GM20000 (cell line): Measurements from ENCODE around the gene LIN54.

Source experiments
- DNase-seq: peaks from one replicate; pipeline ENCODE4 v3.0.0; 2012; ENCODE audit warnings: low spot score
- TF ChIP-seq, protein P1 (sequence below): IDR thresholded peaks from 2 replicates; pipeline ENCODE4 v1.5.1; 2012; ENCODE audit warnings: mild to moderate bottlenecking, control low read depth; ENCODE audit errors: extremely low read depth, missing control alignments

Gene LIN54

DNA sequence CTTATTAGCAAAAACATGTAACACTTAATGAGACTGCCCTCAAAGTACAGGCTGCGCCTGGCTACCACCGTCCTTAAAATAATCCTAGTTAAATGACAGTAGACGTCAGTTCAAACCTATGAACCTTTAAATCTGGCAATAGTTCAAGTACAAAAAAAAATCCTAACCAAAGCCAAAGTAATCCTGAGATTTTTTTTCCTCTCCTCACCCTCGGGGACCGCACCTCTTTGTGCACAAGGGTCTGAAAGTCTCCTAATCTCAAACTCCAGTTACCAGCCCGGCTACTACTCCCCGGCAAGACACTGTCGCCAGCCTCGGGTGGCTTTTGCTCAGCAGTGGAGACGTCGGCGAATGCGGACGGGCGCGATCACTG lies 120.1 kb downstream of the LIN54 start:
- no peak for DNase-seq
- TF ChIP-seq, protein P1, sequence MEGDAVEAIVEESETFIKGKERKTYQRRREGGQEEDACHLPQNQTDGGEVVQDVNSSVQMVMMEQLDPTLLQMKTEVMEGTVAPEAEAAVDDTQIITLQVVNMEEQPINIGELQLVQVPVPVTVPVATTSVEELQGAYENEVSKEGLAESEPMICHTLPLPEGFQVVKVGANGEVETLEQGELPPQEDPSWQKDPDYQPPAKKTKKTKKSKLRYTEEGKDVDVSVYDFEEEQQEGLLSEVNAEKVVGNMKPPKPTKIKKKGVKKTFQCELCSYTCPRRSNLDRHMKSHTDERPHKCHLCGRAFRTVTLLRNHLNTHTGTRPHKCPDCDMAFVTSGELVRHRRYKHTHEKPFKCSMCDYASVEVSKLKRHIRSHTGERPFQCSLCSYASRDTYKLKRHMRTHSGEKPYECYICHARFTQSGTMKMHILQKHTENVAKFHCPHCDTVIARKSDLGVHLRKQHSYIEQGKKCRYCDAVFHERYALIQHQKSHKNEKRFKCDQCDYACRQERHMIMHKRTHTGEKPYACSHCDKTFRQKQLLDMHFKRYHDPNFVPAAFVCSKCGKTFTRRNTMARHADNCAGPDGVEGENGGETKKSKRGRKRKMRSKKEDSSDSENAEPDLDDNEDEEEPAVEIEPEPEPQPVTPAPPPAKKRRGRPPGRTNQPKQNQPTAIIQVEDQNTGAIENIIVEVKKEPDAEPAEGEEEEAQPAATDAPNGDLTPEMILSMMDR: no peak

DNA sequence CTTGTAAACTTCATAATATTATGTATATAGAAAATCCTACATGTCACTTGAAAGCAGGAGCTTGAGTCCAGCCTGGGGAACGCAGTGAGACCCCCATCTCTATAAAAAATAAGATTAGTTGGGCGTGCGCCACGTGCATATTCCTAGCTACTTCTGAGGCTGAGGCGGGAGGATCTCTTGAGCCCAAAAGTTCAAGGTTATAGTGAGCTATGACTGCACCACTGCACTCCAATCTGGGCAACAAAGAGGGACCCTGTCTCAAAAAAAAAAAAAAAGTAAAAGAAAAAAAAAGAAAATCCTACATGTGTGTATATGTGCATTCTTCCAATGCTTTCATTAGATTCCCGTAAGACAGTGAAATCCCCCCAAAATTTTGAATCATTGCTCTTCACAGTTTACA lies 121.3 kb downstream of the LIN54 start:
- DNase-seq: no peak
- TF ChIP-seq, protein P1: no peak

DNA sequence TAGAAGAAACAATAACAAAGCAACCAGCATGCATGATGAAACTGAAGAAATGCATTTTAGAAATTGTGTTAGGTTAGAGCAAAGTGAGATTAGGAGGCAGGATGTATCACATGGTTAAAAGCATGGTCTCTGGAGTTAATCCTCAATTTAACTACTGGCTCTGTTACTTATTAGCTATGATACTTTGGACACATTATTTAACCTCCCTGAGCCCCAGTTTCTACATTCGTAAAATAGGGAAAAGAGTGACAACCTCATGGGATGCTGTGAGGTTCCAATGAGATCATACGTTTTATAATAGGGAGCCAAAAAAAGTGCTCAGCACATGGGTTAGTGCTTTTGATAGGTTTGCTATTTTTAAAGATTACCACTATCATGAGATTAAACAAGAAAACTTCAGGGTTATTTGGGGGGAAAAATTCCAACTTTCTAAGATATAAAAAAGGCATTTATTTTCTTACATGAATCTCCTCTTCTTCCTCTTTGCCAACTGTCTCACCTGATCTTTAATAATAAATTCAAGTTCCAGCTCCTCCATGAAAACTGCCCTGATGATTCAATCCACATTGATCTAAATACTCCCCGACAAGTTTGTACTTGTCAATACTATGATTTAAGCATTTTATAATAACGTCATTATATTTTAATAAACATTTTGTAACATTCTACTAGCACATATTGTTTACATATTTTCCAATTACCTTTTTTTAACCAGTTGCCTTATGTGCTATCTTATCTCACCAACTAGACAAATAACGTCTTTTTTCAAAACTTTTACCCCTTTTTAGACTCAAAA lies 124.3 kb downstream of the LIN54 start:
- DNase-seq: no peak
- TF ChIP-seq, protein P1: no peak

DNA sequence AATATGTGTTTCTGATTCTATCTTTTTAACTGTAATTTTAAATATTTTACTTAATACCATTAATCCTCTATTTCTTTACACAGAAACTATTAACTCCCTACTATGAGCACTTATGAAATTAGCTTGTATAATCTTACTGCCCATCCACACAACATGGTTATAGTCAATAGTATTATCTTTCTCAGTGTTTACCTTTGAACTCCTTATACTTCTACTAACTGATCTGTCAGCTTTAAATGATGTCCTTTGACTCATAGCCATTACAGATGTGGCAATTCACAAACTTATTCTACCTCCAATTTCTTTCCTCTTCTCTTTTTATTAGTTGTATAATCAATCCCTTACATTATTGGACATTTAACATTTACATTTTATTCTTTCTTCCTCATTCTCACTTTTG lies 125.2 kb downstream of the LIN54 start:
- TF ChIP-seq, protein P1: no peak
- DNase-seq: no peak
